ENCODE results near the gene AKAP8L. TPM values are rescaled to one million over a fixed set of nuclear protein-coding genes. Genes with fewer than 3 reads are reported as not detected.
"Not testable (repeated sequence)": the region's sequence is repeated elsewhere in the genome, so short reads cannot be mapped to it uniquely, and the experiment has no call there.

The AKAP8L gene
- total RNA-seq, 2 donors from 2014 or later = 105 to 124 TPM

DNA sequence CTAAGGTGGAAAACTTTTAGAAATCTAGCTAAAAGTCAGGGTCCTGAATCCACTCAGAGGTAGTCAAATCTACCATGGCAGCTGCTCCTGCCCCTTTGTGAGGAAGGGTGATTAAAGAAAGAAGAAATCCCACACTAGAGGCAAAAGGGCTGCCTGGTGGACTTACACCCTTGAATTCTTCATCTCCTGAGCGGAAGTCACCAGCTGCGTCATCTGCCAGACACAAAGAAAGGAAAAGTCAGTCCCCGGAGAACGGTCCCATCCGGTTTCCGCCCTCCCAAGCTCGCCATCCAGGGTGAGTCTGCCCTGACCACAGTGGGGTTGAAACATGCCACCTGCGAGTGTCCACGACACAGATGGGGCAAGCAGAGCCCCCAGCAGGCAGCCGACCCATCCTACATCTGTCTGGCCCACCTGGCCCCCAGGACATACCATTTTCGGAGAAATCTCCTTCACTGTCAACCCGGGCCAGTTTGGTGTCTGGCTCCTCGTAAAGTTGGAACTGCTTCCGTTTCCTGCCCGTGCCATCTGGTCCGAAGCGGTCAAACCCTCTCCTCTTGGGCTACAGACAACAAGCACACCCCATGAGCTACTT, 46.9 kb downstream of the AKAP8L start:
- Mint-ChIP-seq H3K36me3 (ENCODE audit: insufficient read depth in 2 of 2) (peaks cover 4 to 20% of the 10 kb centered on the region in 2 donors), H3K4me3 (no peak overlapping the region), H3K27ac (peak overlapping the region; percentile 79), H3K4me1 (ENCODE audit: low read depth) (peaks cover 35% of the 10 kb centered on the region), H3K9me3 (no peaks in the 10 kb centered on the region), H3K27me3 (ENCODE audit: low read depth) (no peaks in the 10 kb centered on the region)
- ATAC-seq (replicated peaks in 1 of 2) (no peak), DNase-seq (no peak)

DNA sequence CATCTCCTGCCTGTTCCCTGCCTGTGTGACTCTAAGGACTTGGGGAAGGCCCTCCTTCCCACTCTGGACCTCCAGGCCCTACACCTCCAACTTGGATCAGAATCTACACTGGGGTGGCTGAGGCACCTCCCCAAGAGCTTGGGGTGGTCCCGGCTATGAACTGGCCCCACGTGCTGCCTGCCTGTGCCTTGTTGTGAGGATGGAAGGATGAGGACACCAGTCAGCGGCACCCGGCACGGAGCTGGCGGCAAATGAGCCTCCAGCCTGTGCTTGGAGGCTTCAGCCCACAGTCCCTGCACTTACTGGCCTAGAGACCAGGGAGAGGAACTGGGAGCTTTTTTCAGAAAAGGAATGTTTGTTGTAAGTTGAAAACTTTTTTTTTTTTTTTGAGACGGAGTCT, 47.7 kb downstream of the AKAP8L start:
- ATAC-seq (replicated peaks in 1 of 2) (no peak), DNase-seq (no peak)
- Mint-ChIP-seq H3K27ac (no peak overlapping the region), H3K27me3 (ENCODE audit: low read depth) (no peaks in the 10 kb centered on the region), H3K9me3 (no peaks in the 10 kb centered on the region), H3K4me3 (no peak overlapping the region), H3K4me1 (ENCODE audit: low read depth) (peaks cover 28% of the 10 kb centered on the region), H3K36me3 (ENCODE audit: insufficient read depth in 2 of 2) (peaks cover 4 to 20% of the 10 kb centered on the region in 2 donors)

- no peak overlapping the region for H3K27ac Mint-ChIP-seq
- peaks cover 4 to 19% of the 10 kb centered on the region in 2 donors for H3K36me3 Mint-ChIP-seq (ENCODE audit: insufficient read depth in 2 of 2)
- ATAC-seq (replicated peaks in 1 of 2) = no peak
- H3K4me3 Mint-ChIP-seq = no peak overlapping the region
- no peaks in the 10 kb centered on the region for H3K9me3 Mint-ChIP-seq
- no peaks in the 10 kb centered on the region for H3K27me3 Mint-ChIP-seq (ENCODE audit: low read depth)
- no peak for DNase-seq
- H3K4me1 Mint-ChIP-seq (ENCODE audit: low read depth) = peaks cover 24% of the 10 kb centered on the region
These were observed 49.2 kb downstream of the AKAP8L start for GRCh38 chr19:15369594-15369891.

- no peaks in the 10 kb centered on the region for H3K9me3 Mint-ChIP-seq
- H3K27me3 Mint-ChIP-seq (ENCODE audit: low read depth) = no peaks in the 10 kb centered on the region
- ATAC-seq (replicated peaks in 1 of 2) = no peak
- H3K36me3 Mint-ChIP-seq (ENCODE audit: insufficient read depth in 2 of 2) = peaks cover 4 to 19% of the 10 kb centered on the region in 2 donors
- no peak overlapping the region for H3K27ac Mint-ChIP-seq
- peaks cover 21% of the 10 kb centered on the region for H3K4me1 Mint-ChIP-seq (ENCODE audit: low read depth)
- H3K4me3 Mint-ChIP-seq = no peak overlapping the region
- no peak for DNase-seq
These were observed 49.8 kb downstream of the AKAP8L start for GRCh38 chr19:15368798-15369593.

DNA sequence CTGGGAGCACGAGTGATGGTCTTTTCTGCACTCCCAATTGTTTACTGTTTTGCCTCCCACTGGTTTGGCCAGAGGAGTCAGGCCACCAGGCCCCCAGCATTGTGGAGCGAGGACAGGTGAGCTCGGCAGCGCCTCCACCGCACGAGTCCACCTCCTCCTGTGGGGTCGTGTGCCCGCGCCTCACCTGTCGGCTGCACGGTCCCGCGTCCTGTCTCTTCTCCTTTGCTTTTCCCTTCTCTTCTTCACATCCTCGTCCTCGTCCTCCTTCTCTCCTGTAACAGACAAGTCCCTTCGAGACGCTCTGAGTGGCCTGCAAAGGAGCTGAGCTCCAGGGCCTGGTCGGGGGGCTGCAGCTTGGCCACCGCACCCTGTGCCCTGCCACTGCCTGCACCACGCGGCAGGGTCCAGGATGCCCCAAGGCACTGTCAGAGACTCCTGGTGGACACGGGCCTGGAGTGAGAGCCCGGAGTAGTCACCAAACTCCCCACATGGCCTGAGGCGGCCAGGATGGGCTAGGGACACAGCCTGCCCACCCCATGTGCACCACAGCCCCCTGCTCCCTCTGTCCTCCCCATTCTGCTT, 50.6 kb downstream of the AKAP8L start:
- no peak overlapping the region for H3K27ac Mint-ChIP-seq
- peaks cover 7 to 20% of the 10 kb centered on the region in 2 donors for H3K36me3 Mint-ChIP-seq (ENCODE audit: insufficient read depth in 2 of 2)

DNA sequence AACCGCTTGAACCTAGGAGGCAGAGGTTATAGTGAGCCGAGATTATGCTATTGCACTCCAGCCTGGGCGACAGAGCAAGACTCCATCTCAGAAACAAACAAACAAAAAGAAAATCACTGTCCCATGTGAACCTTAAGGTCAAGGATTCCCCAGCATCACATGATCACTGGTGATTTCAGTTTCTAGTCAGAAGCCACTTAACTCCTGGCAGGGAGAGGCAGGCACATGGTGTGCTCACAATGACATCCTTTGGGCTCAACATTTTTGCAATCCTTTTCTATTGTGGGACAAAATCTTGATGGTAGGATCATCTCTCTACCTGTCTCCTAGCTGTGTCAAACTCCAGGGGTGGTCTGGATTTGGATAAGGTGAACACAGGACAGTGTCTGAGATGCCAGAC, 51.3 kb downstream of the AKAP8L start:
- Mint-ChIP-seq H3K4me3 (no peak overlapping the region), H3K9me3 (peaks cover 0 to 1% of the 10 kb centered on the region in 2 donors), H3K27me3 (ENCODE audit: low read depth) (no peaks in the 10 kb centered on the region), H3K36me3 (ENCODE audit: insufficient read depth in 2 of 2) (peaks cover 5 to 18% of the 10 kb centered on the region in 2 donors), H3K4me1 (ENCODE audit: low read depth) (peaks cover 8% of the 10 kb centered on the region), H3K27ac (no peak overlapping the region)
- DNase-seq (no peak), ATAC-seq (replicated peaks in 1 of 2) (no peak)

More for the DNA sequence above, 50.6 kb downstream of the AKAP8L start:
- Mint-ChIP-seq H3K4me3 (no peak overlapping the region), H3K27me3 (ENCODE audit: low read depth) (no peaks in the 10 kb centered on the region), H3K9me3 (peaks cover 0 to 1% of the 10 kb centered on the region in 2 donors), H3K4me1 (ENCODE audit: low read depth) (peaks cover 12% of the 10 kb centered on the region)
- ATAC-seq (replicated peaks in 1 of 2) (no peak), DNase-seq (no peak)

GRCh38 chr19:15365264-15365663, 53.5 kb downstream of the AKAP8L start:
- no peaks in the 10 kb centered on the region for H3K27me3 Mint-ChIP-seq (ENCODE audit: low read depth)
- peaks cover 0 to 1% of the 10 kb centered on the region in 2 donors for H3K9me3 Mint-ChIP-seq
- DNase-seq (no peak), ATAC-seq (replicated peaks in 1 of 2) (no peak)
- peaks cover 7% of the 10 kb centered on the region for H3K4me1 Mint-ChIP-seq (ENCODE audit: low read depth)
- no peak overlapping the region for H3K4me3 Mint-ChIP-seq
- H3K27ac Mint-ChIP-seq = peak overlapping the region; percentile 9
- peaks cover 3 to 23% of the 10 kb centered on the region in 2 donors for H3K36me3 Mint-ChIP-seq (ENCODE audit: insufficient read depth in 2 of 2)

GRCh38 chr19:15363791-15364190, 55.0 kb downstream of the AKAP8L start:
- H3K9me3 Mint-ChIP-seq; DNase-seq; H3K27me3 Mint-ChIP-seq (ENCODE audit: low read depth); H3K4me1 Mint-ChIP-seq (ENCODE audit: low read depth); H3K4me3 Mint-ChIP-seq; ATAC-seq (replicated peaks in 1 of 2): not testable (repeated sequence)
- Mint-ChIP-seq H3K36me3 (ENCODE audit: insufficient read depth in 2 of 2) (peaks cover 4 to 30% of the 10 kb centered on the region in 2 donors), H3K27ac (peak overlapping the region; percentile 84)

GRCh38 chr19:15363048-15363447, 55.7 kb downstream of the AKAP8L start:
- not testable (repeated sequence) for H3K4me1 Mint-ChIP-seq (ENCODE audit: low read depth); H3K27ac Mint-ChIP-seq; DNase-seq; H3K27me3 Mint-ChIP-seq (ENCODE audit: low read depth); H3K9me3 Mint-ChIP-seq; ATAC-seq (replicated peaks in 1 of 2); H3K4me3 Mint-ChIP-seq
- H3K36me3 Mint-ChIP-seq (ENCODE audit: insufficient read depth in 2 of 2) = peaks cover 7 to 31% of the 10 kb centered on the region in 2 donors

DNA sequence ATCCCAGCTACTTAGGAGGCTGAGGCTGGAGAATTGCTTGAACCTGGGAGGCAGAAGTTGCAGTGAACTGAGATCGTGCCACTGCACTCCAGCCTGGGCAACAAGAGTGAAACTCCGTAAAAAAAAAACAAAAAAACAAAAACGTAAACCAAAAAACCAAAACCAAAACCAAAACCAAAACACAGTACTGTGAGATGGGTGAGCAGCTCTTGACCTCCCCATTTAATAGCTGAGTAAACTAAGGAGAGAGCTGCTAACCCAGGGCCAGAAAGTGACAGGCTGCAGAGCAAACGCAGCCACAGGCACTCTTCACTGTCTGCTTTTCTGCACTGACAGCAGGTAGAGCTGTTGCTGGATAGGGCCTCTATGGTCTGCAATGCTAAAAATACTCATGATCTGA, 58.8 kb downstream of the AKAP8L start:
- H3K9me3 Mint-ChIP-seq; H3K4me3 Mint-ChIP-seq; DNase-seq; H3K27me3 Mint-ChIP-seq (ENCODE audit: low read depth); H3K4me1 Mint-ChIP-seq (ENCODE audit: low read depth): not testable (repeated sequence)
- Mint-ChIP-seq H3K36me3 (ENCODE audit: insufficient read depth in 2 of 2) (peaks cover 8 to 35% of the 10 kb centered on the region in 2 donors), H3K27ac (peak overlapping the region; percentile 85)
- ATAC-seq (replicated peaks in 1 of 2) = peak in 1 of 2 donors; percentile 76

- H3K36me3 Mint-ChIP-seq (ENCODE audit: insufficient read depth in 2 of 2) = peaks cover 10 to 43% of the 10 kb centered on the region in 2 donors
- peaks cover 6% of the 10 kb centered on the region for H3K4me1 Mint-ChIP-seq (ENCODE audit: low read depth)
- H3K9me3 Mint-ChIP-seq = peaks cover 0 to 1% of the 10 kb centered on the region in 2 donors
- no peak overlapping the region for H3K4me3 Mint-ChIP-seq
- no peaks in the 10 kb centered on the region for H3K27me3 Mint-ChIP-seq (ENCODE audit: low read depth)
- ATAC-seq (replicated peaks in 1 of 2) (no peak), DNase-seq (no peak)
- no peak overlapping the region for H3K27ac Mint-ChIP-seq
These were observed 59.9 kb downstream of the AKAP8L start for GRCh38 chr19:15358918-15359317.

- Mint-ChIP-seq H3K4me3 (no peak overlapping the region), H3K4me1 (ENCODE audit: low read depth) (peaks cover 6% of the 10 kb centered on the region), H3K27ac (no peak overlapping the region), H3K9me3 (no peaks in the 10 kb centered on the region), H3K27me3 (ENCODE audit: low read depth) (no peaks in the 10 kb centered on the region), H3K36me3 (ENCODE audit: insufficient read depth in 2 of 2) (peaks cover 6 to 42% of the 10 kb centered on the region in 2 donors)
- DNase-seq = no peak
- no peak for ATAC-seq (replicated peaks in 1 of 2)
These were observed 60.9 kb downstream of the AKAP8L start for GRCh38 chr19:15357906-15358305.

GRCh38 chr19:15354566-15355296, 64.1 kb downstream of the AKAP8L start:
- DNase-seq (no peak), ATAC-seq (replicated peaks in 1 of 2) (no peak)
- Mint-ChIP-seq H3K4me1 (ENCODE audit: low read depth) (no peaks in the 10 kb centered on the region), H3K9me3 (no peaks in the 10 kb centered on the region), H3K27ac (no peak overlapping the region), H3K36me3 (ENCODE audit: insufficient read depth in 2 of 2) (peaks cover 6 to 27% of the 10 kb centered on the region in 2 donors), H3K4me3 (no peak overlapping the region), H3K27me3 (ENCODE audit: low read depth) (no peaks in the 10 kb centered on the region)

Data from activated T-cell treated with anti-CD3 and anti-CD28 coated beads, Interleukin-2, amount 50 U/mL, for 72 hours (primary cell).